Transverse colon (tissue), 3 donors: ENCODE data around the gene AKR1A1.

ENCODE experiments used
- CTCF ChIP-seq, 5 experiments: fragments of 200-600 bp in 3 of 5; fragments of 450-650 bp in 2 of 5; sonication (generic) in 3 of 5; IDR thresholded peaks; 1 replicate in 2 of 5; 2 replicates in 3 of 5; pipeline ENCODE4 v1.5.1; 2016 to 2017; ENCODE audit warnings: antibody characterized with exemption in 5 of 5, inconsistent platforms in 3 of 5, mild to moderate bottlenecking in 2 of 5, moderate library complexity in 1 of 5
- POLR2A ChIP-seq: fragments of 450-650 bp; IDR thresholded peaks from one replicate; pipeline ENCODE4 v1.6.1; 2016; ENCODE audit warnings: antibody characterized with exemption, mild to moderate bottlenecking, moderate library complexity

GRCh38 chr1:45544530-45544929 is 6.1 kb upstream of the AKR1A1 start:
- TF ChIP-seq CTCF (IDR thresholded peaks at IDR 0.05) (no peak), POLR2A (no peak)
